ENCODE data around the gene WIPI1. TPM values are rescaled to one million over a fixed set of nuclear protein-coding genes. Genes with fewer than 3 reads are reported as not detected.

WIPI1 gene
- total and polyA plus RNA-seq, 2 of the 13 experiments (the other 11 are each of a cell fraction or from before 2014, with no cell fraction given): 29.4 to 141 TPM

DNA sequence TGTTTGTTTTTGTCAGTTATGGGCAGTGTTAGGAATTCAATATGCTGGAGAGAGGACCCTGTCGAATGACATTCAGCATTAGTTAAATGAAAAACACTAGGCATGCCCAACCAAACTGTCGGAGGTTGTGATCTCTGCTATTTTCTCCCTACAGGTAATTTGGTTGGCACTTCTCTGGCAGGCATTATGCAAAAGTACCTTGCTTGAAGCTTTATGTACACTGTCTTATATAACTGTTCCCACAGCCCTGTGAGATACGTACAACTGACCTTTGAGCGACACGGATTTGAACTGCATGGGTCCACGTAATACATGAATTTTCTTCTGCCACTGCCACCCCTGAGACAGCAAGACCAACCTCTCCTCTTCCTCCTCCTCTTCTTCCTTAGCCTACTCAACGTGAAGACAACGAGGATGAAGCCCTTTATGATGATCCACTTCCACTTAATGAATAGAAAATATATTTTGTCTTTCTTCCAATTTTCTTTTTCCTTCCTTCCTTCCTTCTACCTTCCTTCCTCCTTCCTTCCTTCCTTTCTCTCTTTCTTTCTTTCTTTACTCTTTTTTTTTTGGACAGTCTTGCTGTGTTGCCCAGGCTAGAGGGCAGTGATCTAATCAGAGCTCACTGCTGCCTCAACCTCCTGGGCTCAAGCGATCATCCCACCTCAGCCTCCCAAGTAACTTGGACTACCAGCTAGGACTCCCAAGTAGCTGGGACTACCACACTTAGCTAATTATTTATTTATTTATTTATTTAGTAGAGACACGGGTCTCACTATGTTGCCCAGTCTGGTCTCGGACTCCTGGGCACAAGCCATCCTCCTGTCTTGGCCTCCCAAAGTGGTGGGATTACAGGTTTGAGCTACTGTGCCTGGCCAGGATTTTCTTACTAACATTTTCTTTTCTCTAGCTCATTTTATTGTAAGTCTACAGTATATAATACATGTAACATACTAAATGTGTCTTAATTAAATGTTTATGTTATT lies 77.3 kb downstream of the WIPI1 start (continued):
- no peak for TF ChIP-seq ARHGAP35 (CRISPR knock-in tag; IDR thresholded peaks at IDR 0.05; ENCODE audit: borderline replicate concordance)
- TF ChIP-seq ZNF616 (CRISPR knock-in tag; IDR thresholded peaks at IDR 0.05; ENCODE audit: low read depth): no peak
- TF ChIP-seq MLX (CRISPR knock-in tag; IDR thresholded peaks at IDR 0.05): 0 out of 2 replicates have a peak, but pooled peaks have one; percentile 23
- TF ChIP-seq ZNF343 (CRISPR knock-in tag; IDR thresholded peaks at IDR 0.05): 0 out of 2 replicates have a peak, but pooled peaks have one; percentile 54
- TF ChIP-seq POGZ (CRISPR knock-in tag; IDR thresholded peaks at IDR 0.05): 0 out of 2 replicates have a peak, but pooled peaks have one; percentile 44
- TF ChIP-seq, protein P1, sequence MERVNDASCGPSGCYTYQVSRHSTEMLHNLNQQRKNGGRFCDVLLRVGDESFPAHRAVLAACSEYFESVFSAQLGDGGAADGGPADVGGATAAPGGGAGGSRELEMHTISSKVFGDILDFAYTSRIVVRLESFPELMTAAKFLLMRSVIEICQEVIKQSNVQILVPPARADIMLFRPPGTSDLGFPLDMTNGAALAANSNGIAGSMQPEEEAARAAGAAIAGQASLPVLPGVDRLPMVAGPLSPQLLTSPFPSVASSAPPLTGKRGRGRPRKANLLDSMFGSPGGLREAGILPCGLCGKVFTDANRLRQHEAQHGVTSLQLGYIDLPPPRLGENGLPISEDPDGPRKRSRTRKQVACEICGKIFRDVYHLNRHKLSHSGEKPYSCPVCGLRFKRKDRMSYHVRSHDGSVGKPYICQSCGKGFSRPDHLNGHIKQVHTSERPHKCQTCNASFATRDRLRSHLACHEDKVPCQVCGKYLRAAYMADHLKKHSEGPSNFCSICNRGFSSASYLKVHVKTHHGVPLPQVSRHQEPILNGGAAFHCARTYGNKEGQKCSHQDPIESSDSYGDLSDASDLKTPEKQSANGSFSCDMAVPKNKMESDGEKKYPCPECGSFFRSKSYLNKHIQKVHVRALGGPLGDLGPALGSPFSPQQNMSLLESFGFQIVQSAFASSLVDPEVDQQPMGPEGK (CRISPR knock-in tag; IDR thresholded peaks at IDR 0.05): peak; percentile 45; the same call in 1 of the 2 replicates
- TF ChIP-seq ZBTB7A (CRISPR knock-in tag; IDR thresholded peaks at IDR 0.05): no peak; the same call in 1 of the 2 replicates
- TF ChIP-seq NFYB (CRISPR knock-in tag; IDR thresholded peaks at IDR 0.05): no peak
- peak; percentile 93 for TF ChIP-seq ARID5B (CRISPR knock-in tag; IDR thresholded peaks at IDR 0.05)
- no peak; the same call in 1 of the 2 replicates for TF ChIP-seq POLR2AphosphoS5 (IDR thresholded peaks at IDR 0.05; ENCODE audit: low read depth, low read length)
- no peak for TF ChIP-seq ZNF124 (CRISPR knock-in tag; IDR thresholded peaks at IDR 0.05)
- TF ChIP-seq RAD51 (IDR thresholded peaks at IDR 0.05; ENCODE audit: borderline replicate concordance): no peak
- peak; percentile 84 for TF ChIP-seq FOXA3 (CRISPR knock-in tag; IDR thresholded peaks at IDR 0.05)
- TF ChIP-seq KDM3A (CRISPR knock-in tag; IDR thresholded peaks at IDR 0.05; ENCODE audit: low read depth): no peak
- peak; percentile 33; the same call in 1 of the 2 replicates for TF ChIP-seq KDM6A (CRISPR knock-in tag; IDR thresholded peaks at IDR 0.05; ENCODE audit: low read depth)
- TF ChIP-seq RARG (CRISPR knock-in tag; IDR thresholded peaks at IDR 0.05; ENCODE audit: low read depth): 0 out of 2 replicates have a peak, but pooled peaks have one; percentile 48
- no peak for TF ChIP-seq SUZ12 (IDR thresholded peaks at IDR 0.05; ENCODE audit: low read depth, low read length)
- TF ChIP-seq ZNF784 (CRISPR knock-in tag; IDR thresholded peaks at IDR 0.05; ENCODE audit: borderline replicate concordance): 0 out of 2 replicates have a peak, but pooled peaks have one; percentile 35
- peak; percentile 81 for TF ChIP-seq HNF4G (IDR thresholded peaks at IDR 0.05; ENCODE audit: borderline replicate concordance, low read depth, low read length)
- peak; percentile 93 for TF ChIP-seq HNF4G (CRISPR knock-in tag; IDR thresholded peaks at IDR 0.05; ENCODE audit: borderline replicate concordance, low read depth)
- peak; percentile 2; the same call in 1 of the 2 replicates for TF ChIP-seq ZFP90 (CRISPR knock-in tag; IDR thresholded peaks at IDR 0.05; ENCODE audit: borderline replicate concordance)
- TF ChIP-seq NPAS2 (CRISPR knock-in tag; IDR thresholded peaks at IDR 0.05; ENCODE audit: borderline replicate concordance): no peak

Data from HepG2 (cell line).